IMR-90 (cell line): Measurements from ENCODE around the gene CHAT.

ENCODE experiments used
- CEBPB ChIP-seq: IDR thresholded peaks from 2 replicates; pipeline ENCODE4 v1.6.1; 2012; ENCODE audit warnings: low read depth, low read length, improper control_type of control experiment
- MAFK ChIP-seq: IDR thresholded peaks from 2 replicates; pipeline ENCODE4 v1.6.1; 2012; ENCODE audit warnings: low read depth, low read length, improper control_type of control experiment
- MXI1 ChIP-seq: IDR thresholded peaks from 2 replicates; pipeline ENCODE4 v1.6.1; 2012; ENCODE audit warnings: low read depth, mild to moderate bottlenecking, low read length, moderate library complexity, borderline replicate concordance
- POLR2A ChIP-seq: IDR thresholded peaks from 2 replicates; pipeline ENCODE4 v1.6.1; 2012; ENCODE audit warnings: mild to moderate bottlenecking, low read depth, low read length
- RAD21 ChIP-seq: IDR thresholded peaks from 2 replicates; pipeline ENCODE4 v1.6.1; 2012; ENCODE audit warnings: low read length, improper control_type of control experiment
- RCOR1 ChIP-seq: IDR thresholded peaks from 2 replicates; pipeline ENCODE4 v1.6.1; 2012; ENCODE audit warnings: mild to moderate bottlenecking, low read length, improper control_type of control experiment; ENCODE audit not compliant: insufficient replicate concordance
- SMC3 ChIP-seq: fragments of 150-350 bp; IDR thresholded peaks from 2 replicates; pipeline ENCODE4 v1.6.1; 2016; ENCODE audit warnings: low read depth, mild to moderate bottlenecking, antibody characterized with exemption, low read length, moderate library complexity
- TF ChIP-seq, protein P1 (sequence below): conservative IDR thresholded peaks from 2 replicates; pipeline ENCODE4 v1.5.1; 2012; ENCODE audit warnings: mild to moderate bottlenecking, low read depth, low read length, improper control_type of control experiment

DNA sequence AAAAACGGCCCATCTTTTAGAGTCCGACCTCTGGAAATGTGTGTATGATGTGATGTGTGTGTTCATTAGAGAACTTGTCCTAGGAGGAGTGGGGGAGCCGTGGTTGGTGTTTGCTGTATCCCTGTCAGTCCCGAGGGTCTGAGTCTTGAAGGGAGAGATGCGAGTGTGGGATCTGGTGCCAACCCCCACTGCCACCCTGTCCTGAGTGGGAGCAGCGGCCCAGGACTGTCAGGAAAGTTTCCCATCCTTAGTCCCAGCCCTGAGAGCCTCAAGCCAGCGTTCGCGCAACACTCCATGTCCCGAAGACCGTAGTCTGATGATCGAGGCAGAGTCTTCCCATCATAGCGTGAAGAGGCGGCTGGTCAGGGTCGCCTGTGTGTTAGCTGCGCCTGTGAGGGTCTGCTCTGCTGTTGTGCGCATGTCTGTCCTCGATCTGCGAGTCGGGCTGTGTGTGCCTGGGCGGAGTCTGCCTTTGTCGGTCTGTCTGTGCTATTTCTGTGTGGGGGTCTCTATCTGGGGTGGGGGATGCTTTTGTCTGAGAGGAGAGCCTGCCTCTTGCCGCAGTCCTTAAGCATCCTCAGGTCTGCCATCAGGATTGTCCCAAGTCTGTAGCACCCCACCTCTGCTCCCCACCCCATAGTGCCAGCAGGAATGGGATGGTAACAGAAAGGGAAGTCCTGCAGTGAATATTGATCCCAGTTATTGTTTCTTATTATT, 514 bp upstream of the CHAT start:
- TF ChIP-seq MXI1 (no peak), CEBPB (no peak), POLR2A (no peak), RCOR1 (no peak), RAD21 (no peak), SMC3 (no peak), MAFK (no peak)
- TF ChIP-seq, protein P1, sequence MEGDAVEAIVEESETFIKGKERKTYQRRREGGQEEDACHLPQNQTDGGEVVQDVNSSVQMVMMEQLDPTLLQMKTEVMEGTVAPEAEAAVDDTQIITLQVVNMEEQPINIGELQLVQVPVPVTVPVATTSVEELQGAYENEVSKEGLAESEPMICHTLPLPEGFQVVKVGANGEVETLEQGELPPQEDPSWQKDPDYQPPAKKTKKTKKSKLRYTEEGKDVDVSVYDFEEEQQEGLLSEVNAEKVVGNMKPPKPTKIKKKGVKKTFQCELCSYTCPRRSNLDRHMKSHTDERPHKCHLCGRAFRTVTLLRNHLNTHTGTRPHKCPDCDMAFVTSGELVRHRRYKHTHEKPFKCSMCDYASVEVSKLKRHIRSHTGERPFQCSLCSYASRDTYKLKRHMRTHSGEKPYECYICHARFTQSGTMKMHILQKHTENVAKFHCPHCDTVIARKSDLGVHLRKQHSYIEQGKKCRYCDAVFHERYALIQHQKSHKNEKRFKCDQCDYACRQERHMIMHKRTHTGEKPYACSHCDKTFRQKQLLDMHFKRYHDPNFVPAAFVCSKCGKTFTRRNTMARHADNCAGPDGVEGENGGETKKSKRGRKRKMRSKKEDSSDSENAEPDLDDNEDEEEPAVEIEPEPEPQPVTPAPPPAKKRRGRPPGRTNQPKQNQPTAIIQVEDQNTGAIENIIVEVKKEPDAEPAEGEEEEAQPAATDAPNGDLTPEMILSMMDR, result no peak
